Stomach (tissue), 4 donors: Measurements from ENCODE around the gene GUCY2C.

Experiments used
- EP300 ChIP-seq: sonication (generic); formaldehyde crosslinking; IDR thresholded peaks from one replicate; pipeline ENCODE4 v1.6.1; 2017; ENCODE audit warnings: antibody characterized with exemption
- POLR2AphosphoS5 ChIP-seq, 3 donors: sonication (generic); formaldehyde crosslinking; IDR thresholded peaks; one replicate each; pipeline ENCODE4 v1.6.1; 2016; ENCODE audit warnings: antibody characterized with exemption in 3 of 3
- TF ChIP-seq, protein P1 (sequence below), 7 experiments: fragments of 450-650 bp in 4 of 7; fragments of 200-600 bp in 3 of 7; sonication (generic) in 3 of 7; IDR thresholded peaks; one replicate each; pipeline ENCODE4 v1.5.1; 2016 to 2019; ENCODE audit warnings: antibody characterized with exemption in 7 of 7, control low read depth in 2 of 7, mild to moderate bottlenecking in 1 of 7

- TF ChIP-seq, protein P1, sequence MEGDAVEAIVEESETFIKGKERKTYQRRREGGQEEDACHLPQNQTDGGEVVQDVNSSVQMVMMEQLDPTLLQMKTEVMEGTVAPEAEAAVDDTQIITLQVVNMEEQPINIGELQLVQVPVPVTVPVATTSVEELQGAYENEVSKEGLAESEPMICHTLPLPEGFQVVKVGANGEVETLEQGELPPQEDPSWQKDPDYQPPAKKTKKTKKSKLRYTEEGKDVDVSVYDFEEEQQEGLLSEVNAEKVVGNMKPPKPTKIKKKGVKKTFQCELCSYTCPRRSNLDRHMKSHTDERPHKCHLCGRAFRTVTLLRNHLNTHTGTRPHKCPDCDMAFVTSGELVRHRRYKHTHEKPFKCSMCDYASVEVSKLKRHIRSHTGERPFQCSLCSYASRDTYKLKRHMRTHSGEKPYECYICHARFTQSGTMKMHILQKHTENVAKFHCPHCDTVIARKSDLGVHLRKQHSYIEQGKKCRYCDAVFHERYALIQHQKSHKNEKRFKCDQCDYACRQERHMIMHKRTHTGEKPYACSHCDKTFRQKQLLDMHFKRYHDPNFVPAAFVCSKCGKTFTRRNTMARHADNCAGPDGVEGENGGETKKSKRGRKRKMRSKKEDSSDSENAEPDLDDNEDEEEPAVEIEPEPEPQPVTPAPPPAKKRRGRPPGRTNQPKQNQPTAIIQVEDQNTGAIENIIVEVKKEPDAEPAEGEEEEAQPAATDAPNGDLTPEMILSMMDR (IDR thresholded peaks at IDR 0.05), result no peak
- TF ChIP-seq EP300, result no peak
- no peak for TF ChIP-seq POLR2AphosphoS5 (IDR thresholded peaks at IDR 0.05)
Measured at GRCh38 chr12:14575585-14575984, 120.8 kb downstream of the GUCY2C start.
